ENCODE measurements around the gene GALNT3.

The GALNT3 gene

DNA sequence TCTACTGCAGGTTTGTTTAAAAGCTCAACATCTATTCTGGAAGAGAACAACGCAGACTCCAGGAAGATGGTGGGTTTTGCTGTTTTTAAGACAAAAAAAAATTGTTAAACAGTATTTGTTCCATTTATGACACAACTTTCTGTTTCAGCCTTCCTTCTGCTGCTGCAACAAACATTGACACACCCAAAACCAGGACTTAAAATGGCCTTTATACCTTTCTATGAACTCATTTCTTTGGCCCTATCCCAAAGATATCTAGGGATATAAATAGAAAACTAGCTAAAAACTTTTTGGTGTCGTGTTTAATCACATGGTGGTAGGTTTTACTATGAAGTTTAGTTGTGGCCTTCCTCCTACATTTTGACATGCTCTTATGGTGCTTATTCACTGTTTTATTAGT is 964 bp upstream of the GALNT3 start:
- DNase-seq, result no peak

DNA sequence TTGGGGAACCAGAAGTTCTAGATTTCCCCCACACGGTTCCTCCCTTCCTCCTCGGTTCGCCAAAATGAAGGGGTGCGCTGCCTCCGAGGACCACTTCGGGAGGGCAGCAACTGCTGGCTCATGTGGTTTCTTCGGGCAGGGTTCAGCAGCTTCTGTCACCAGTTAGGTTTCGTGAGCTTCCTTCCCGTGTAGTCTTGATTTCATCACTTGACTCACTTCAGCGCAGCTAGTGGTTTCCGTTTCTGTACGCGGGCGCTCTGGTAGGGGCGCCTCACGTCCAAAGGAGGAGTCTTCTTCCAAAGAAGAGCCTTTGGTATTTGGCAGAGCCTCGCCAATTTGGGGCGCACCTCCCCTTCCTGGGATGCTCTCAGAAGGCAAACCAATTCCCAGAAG is 485 bp upstream of the GALNT3 start:
- DNase-seq, result peak; percentile 8

DNA sequence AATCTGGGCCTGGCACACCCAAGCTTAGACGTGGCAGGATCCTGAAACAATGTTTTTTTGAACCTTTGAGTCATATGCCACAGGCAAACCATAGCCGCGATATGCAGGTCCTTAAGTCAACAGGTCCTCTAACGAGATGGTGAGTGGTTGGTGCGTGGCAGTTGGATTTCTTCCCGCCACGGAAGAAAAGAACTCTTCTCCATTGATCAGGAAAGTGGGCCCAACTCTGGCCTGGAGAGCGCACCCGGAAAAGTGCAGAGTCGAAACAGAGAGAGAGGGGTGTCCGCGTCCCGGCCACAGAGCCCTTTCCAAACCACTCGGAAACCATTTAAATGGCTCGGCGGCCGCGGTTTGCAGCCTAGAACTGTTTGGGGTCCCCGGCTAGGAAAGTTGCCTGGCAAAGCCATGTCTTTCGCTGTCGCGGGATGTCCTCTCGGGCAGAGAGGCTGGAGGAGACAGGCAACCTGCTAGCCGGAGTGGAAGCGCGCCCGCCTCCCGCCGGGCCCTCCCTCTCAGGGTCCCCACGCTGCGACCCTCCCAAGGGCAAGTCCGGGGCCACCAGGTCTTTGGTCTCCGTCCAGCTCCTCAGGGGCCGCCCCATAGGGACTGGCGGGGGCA is 777 bp downstream of the GALNT3 start:
- no peak for DNase-seq

DNA sequence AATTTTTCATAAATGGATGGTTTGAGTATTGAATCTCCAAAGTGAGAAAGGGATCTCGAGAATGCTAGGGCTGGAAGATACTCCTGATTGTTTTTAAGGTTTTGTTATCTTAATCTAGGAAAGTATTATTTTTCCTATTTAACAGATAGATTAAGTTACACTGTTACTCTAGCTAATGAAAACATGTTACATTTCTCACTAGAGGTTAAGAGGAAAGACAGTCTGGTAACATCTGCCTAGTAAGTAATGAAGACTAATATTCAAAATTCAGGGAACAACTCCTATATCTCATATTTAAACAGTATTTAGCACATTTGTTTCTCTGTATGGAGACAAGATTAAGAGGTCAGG is 2.0 kb downstream of the GALNT3 start:
- no peak for DNase-seq

DNA sequence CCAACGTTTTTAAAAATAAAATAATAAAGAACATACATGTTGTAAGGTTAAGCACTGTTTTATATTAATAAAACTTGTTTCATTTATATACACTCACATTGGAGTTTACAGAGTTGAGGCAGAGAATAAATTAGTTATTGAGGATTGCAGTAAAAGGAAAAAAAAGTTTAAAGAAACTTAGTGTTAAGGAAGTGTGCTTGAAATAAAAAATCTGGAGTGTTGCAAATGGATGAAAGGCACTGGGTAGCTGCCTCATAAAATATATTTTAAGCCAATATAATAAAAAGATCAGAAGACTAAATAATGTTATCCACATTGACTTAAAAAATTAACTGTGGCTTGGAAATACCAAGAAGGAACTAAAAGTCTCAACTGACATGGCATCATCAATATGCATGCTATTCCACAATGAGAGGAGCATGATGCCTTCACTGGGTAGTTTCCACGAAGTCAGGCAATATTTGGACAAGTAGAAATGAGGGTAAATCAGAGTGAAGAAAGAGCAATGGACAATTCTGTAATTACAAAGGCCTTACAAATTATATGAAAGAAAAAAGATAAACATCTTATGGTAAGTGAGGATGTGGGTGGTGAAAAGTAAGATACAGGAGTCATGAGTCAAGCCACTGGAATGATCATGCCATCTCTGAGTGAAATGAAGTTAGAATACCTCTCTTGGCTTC is 2.5 kb downstream of the GALNT3 start:
- no peak for DNase-seq

DNA sequence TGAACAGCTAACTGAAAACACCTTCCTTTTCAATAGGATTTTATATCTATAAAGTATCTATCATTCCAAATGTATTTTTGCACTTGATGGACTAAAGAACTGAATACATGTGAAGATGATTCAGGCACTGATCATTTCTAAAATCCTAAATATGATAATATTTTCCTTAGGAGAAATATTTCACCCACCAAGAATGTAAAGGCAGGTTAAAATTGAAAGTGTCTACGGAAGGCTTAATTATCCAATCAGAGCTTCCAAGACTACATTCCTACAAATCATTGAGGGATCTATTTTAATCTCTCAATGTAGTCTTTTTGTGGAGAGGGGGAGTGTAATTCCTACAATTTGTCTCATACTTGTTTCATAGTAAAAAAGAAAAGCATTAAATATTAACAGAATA is 3.6 kb downstream of the GALNT3 start:
- no peak for DNase-seq

DNA sequence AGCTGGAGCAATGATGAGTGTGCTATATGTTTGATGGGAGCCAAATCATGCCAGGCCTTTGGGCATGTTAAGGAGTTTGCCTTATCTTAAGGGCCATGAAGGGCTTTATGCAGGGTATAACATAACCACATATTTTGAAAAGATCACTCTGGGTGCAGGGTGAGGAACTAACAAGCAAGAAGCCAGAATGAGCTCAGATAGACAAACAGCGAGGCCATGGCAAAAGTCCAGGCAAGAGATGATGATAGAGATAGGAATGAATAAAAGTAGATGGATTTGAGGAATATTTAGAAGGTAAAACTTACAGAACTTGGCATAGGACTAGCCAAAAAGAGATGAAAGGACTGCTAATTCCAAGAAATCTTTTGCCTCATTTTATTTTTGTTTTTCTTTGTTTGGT is 6.7 kb downstream of the GALNT3 start:
- no peak for DNase-seq

DNA sequence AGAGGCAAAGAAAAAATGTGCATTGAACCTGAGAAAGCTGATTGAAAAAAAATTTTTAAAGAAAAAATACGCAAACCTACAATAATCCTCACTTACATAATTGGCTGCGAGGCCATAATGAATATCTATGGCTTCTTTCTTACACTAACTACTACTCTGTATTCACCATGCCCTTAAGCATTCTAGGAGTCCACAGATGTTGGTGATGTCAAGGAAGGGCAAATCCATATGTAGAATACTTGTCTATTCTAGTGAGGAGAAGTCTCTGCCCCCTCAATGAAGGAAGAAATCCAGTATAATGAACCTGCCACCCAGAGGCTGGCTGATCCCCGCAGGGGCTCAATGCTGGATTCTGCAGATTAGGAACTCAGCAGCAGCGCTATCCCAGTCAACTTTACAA is 14.3 kb downstream of the GALNT3 start:
- no peak for DNase-seq

DNA sequence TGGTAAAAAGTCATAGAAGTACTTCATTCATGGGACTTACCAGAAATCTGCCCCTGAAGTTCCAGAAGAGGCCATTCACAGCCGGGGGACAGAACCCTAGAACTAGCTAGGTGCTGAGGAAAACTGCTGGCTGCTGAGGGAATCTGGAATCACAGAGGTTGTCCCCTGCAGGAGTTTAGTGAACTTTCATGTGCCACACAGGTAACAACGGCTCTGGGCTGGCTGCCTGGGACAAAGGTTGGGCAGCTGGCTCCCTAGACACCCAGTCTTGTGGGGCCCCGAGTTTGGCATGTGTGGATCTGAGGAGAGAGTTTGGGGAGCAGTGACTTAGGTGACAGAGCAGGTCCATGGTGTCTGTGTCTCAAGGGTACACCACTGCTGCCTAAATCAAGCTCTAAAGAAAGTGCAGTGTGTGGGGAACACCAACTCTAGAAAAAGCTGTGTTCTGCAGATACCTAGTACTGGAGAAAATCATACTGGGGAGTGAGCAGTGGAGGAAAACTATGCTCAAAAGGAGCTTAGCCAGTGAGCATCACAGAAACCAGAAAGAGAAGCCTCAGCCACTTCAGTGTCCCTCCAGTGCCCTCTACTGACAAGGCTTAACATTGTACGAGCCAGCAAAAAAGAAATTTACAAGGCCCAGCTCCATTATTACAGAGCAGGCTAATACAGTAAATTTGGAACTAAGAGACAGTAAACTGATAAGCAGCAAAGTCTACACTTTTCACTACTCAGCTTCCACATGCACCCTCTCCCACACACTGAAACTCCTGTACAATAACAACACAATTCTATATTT is 15.2 kb downstream of the GALNT3 start:
- DNase-seq, result no peak

DNA sequence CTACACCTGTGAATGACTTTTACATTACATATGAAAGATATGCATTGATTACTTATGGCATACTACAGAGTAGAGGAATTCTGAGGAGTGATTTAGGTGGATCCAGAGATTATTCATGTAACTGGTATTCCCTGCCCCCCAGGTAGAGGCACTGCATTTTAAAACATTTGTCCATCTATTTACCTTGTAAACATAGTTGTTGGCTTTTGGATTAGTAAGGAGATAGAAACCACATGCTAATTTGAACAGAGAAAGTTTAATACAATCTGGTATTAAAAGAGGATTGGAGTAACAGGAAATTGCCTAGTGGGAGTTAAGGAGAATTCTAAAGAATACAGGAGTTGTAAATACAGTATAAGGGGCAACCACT is 15.9 kb downstream of the GALNT3 start:
- DNase-seq, result no peak

DNA sequence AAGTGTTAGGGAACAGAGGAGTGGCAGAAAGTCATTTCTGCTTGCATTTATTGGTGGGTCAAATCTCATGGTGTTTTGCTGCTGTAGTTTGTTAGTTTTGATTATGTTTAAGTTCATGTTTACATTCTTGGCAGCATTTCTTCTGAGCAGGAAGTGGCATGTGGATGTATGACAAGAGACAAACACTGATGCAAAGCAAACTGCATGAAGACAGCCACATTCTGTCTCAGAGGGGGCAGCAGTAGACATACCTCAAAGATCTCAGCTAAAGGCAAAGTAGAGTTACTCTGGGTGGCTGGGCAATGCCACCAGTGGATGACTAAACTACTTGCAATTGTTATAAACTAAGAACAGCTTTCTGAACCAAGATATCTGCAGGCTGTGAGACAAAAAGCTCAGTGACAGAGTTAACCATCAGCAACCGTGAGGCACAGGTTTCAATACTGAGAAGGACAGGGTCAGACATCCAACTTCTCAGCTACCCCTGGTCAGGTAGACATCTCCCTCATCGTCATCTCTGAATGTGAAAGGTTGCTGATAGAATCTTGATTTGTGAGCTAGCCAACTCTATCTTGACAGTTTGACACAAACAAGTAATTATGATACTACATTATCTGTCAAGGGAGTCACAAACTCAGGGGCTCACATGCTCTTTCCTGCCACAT is 16.4 kb downstream of the GALNT3 start:
- DNase-seq, result no peak

DNA sequence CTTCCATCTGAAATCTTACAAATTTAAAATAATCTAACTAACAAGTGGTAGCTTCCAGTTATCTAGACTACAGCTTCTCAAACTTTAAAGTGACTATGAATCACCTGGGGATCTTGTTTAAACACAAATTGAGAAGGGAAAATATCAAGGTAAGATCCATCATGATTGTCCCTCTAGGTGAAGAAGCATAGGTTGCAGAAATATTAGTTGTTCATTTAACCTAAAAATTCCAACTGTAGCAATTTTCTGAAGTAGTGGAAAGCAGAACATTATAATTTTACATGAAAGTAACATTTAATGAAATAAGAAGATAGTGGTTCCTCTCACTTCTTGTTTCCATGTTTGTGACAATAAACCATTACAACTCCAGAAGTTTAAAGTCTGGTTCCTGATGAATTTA is 17.3 kb downstream of the GALNT3 start:
- no peak for DNase-seq

DNA sequence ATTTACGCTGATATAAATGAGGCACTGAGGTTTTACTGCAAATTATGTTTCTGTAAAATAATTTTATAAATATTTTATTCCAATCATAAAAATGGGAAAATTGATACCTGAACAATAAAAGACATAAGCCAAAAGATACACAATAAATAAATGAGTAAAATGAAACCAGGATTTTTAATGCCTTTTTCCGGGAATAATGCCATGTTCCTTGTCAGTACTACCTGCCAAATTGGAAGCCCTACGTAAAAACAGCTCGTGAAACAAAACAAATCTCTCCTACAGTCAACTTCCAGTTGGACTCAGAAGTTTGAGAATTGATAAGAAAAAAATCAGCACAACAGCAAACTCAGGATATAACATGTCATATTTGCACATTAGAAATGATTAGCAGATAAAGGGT is 18.0 kb downstream of the GALNT3 start:
- no peak for DNase-seq

DNA sequence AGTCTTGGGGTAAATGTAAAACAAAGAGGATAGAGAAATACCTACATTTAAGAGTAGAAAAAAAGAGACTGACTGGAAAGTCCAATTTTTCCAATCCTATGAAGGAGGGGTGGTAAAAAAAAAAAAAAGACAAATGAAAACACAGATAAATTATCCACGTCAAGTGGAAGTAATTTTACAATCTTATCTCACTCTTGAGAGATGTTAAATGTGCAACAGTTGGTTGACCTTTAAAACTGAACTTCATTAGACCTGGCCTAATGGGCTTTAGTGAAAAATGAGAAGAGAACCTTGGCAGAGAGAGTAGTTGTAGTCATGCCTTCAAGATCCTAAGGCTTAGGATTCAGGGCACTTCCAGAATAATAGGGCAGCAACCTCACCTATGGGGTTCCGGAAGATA is 20.4 kb downstream of the GALNT3 start:
- DNase-seq, result no peak

DNA sequence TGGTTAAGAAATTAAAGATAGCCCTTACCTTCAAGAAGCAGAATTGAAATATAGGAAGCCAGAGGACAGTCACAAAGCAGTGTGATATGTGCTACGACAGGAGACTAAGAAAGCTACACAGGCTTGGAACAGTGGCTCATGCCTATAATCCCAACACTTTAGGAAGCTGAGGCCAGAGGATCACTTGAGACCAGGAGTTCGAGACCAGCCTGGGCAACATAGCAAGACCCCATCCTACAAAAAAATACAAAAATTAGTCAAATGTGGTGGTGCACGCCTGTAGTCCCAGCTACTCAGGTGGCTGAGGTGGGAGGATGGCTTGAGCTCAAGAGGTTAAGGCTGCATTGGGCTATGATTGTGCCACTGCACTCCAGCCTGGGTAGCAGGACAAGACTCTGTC is 21.9 kb downstream of the GALNT3 start:
- no peak for DNase-seq

DNA sequence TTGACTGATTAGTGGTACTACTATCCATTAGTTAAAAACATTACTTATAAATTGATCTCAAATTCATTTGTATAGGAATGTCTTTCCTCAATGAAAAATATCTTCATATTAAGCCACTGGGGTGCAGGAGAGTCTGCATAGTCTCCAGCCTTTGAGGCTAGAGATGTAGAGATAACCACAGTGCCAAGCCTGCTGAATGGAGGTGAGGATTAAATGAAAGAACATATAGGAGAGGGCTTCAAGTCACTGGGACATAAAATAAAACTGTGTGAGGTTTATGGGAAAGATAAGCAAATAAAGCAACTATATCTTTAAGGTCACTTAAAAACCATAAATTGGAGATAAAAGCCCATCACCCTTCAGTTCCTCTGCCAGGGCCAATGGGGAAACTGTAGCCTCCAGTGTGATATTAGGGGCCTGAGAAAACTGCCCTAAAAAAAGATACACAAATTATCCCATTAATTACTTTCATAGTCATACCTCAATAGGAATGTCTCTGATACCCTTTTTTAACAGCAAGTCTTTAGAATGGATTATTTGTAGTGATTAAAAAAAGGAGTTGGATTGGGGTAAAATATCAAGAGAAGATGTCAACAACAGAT is 27.6 kb downstream of the GALNT3 start:
- DNase-seq, result no peak

DNA sequence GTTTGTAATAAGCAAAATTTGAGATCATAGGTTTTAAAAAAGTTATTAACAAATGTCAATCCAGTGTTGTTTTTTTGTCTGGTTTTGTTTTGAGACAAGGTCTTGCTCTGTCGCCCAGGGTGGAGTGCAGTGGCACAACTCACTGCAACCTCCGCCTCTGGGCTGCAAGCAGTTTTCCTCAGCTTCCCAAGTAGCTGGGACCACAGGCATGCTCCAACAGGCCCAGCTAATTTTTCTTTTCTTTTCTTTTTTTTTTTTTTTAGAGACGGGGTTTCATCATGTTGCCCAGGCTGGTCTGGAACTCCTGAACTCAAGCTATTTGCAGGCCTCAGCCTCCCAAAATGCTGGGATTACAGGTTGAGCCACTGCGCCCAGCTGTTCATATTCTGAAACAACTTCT is 31.3 kb downstream of the GALNT3 start:
- DNase-seq, result no peak

DNA sequence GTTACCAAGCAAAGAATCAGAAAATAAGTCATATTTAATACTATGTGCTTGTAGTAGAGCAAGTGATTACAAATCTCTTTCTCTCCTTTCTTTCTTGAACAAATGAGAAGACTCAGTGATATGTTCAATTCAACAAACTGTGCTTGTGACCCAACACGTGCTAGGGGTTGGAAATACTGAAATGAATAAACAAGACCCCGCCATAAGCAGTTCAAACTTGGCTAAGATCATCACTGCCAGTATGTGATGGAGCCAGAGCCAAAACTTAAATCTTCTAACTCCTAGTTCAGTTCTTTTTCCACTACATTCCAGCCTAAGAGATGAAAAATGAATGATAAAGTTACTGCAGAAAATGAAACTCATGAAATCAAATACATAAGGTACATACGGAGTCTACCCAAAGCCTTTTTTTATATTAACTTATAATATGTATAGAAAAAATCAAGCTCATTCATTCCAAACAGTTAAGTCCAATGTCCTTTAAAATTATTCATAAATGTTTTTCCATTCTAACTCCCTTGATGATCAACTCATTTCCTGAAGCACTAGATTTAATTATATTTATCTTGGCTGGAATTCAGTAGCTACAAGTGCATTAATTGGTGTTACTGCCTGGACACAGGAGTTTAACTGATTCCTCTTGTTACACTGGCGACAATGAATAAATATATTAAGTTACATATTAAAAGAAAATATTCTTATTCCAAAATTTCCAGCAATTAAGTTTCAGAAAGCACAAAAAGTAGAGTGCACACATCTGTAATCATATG is 36.0 kb downstream of the GALNT3 start:
- no peak for DNase-seq

DNA sequence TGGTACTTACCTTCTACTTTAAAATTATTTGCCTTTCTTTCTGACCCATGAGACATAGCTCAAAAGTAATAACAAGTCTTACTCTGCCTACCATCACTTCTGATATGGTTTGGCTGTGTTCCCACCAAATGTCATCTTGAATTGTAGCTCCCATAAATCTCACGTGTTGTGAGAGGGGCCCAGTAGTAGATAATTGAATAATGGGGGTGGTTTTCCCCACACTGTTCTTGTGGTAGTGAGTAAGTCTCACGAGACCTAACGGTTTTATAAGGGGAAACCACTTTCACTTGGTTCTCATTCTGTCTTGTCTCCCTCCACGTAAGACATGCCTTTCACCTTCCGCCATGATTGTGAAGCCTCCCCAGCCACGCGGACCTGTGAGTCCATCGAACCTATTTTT is 47.5 kb downstream of the GALNT3 start:
- DNase-seq, result no peak

DNA sequence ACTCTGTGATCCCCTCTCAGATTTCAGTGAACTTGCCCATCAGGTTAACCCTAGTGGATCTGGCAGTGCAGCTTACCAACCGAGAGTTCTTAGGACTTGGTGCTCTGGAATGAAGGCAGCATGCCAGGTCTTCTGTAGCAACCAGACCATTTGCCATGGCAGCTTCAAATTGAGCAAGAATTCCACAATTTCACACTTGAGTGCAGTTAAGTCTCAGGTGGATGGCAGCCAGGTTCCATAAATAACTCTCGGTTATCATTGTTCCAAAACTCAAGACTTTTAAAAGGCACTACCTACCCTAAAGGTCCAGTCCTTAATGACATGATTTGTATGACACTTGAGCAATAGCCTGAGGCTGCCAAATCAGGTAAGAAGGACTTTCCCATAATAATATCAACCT is 48.1 kb downstream of the GALNT3 start:
- no peak for DNase-seq

DNA sequence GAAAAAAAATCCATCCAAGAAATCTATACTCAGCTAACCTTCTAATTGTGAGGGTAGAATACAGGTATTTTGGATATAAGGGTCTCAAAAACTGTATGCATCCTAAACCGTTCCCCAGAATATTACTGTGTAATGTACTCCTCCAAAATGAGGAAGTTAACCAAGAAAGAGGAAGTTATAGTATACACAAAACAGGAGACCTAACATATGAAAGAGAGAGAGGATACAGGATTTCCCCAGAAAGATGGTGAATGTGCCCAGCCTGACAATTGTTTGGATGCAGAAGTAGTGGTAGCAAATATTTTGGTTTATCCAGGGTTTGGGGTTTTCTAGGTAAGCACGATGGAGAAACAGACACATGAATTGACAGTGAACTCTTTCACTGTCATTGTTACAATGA is 50.6 kb downstream of the GALNT3 start:
- no peak for DNase-seq

DNA sequence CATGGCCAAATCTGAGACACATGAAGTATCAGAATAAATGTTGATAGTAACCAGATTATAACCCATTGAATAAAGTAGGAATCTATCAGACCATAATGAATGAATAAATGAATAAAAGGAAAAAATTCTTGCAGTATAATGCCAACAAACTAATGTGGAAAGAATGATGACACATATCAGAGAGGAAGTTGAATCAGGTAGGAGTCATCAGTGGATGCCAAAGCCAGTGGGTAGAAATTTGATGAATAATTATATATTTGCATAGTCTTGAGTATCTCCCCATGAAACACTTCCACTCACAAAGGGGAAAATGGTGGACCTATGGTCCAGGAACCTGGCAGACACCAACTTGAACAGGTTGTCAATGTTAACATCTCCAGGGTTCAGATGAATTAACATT is 68.6 kb downstream of the GALNT3 start:
- DNase-seq, result no peak

DNA sequence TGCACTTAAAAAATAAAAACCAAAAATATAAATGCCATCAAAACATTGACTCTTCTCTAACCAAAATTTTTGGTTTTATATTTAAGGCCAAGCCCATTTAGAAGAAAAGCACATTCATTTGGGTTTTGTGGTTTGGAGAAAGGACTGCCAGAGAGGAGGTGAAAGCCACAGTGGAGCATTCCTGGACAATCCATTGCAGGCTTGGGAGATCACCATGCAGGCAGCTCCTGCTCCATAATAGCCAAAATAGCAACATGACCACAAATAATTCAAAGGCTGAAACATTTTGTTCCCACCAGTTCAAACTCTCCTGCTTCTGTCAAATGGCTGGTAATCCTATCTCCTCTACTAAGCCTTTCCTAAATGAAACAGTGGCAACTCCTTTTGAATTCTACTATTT is 73.5 kb downstream of the GALNT3 start:
- DNase-seq, result no peak

Data from effector CD4-positive, alpha-beta T cell (primary cell).